Stimulated activated naive CD4-positive, alpha-beta T cell (primary cell): ENCODE results near the gene IL1RAPL2.
"Not testable (repeated sequence)": the region's sequence is repeated elsewhere in the genome, so short reads cannot be mapped to it uniquely, and the experiment has no call there.

Experiments
- DNase-seq, 6 experiments: peaks; one replicate each; lab custom pipeline; 2025; lab: John Stamatoyannopoulos, UW

Gene IL1RAPL2

DNA sequence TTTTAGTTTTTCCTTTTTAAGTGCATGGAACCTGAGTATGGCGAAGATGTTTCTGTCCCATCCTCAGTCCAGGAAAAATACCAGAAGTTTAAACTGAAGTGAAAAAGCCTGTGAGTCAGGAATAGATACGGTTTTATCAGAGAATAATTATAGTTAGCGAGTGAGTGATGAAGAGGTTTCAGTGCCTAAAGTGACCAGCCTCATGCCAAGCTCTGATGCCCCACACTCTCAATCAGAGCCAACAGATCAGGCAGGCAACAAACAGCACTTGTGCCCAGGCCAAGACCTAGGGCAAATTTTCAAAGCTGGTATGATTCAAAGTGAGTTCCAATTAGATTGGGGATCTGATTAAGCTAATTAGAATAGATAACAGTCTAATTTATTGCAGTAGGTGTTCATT, 1043.5 kb downstream of the IL1RAPL2 start:
- DNase-seq, result no peak

DNA sequence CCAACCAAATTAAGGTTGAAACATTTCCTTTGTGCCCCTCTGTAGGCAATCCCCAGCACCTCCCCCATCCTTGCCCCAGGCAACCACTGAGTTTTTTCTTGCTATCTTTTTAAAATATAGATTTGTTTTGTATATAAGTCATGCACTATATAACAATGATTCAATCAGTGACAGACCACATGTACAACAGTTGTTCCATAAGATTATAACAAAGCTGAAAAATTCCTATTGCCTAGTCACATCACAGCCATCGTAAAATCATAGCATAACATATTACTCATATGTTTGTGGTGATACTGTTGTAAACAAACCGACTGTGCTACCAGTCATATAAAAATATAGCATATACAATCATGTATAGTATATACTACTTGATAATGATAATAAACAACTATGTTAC, 1044.4 kb downstream of the IL1RAPL2 start:
- DNase-seq, result no peak

DNA sequence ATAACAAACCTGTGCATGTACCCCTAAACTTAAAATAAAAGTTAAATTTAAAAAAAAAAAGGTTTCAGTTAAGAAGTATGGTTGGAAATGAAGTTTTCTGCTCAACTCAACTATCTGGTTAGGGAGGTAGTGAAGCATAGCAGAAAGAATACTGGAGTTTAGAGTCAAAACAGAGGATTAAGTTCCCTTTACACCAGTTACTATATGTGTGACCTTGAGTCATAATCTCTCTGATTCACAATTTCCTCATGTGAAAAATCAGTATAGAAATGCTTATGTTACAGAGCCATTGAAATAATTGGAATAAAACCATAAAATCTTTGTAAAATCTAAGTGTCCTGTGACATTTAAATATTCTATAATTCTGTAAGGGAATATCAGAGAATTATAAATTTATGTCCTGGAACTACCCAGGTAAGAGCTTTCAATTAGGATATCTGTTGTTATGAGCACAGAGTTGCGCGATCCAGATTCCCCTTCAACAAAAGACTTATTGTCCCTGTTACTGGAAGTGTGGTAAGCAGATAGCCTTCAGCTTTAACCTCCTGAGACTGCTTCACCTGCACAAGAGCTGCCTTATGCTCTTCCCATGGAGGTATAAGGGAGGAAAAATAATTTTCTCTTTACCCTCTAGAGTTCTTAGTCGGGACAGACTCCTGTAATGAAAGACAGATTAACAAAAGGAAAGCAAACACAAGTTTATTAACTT, 1052.5 kb downstream of the IL1RAPL2 start:
- DNase-seq, result no peak

DNA sequence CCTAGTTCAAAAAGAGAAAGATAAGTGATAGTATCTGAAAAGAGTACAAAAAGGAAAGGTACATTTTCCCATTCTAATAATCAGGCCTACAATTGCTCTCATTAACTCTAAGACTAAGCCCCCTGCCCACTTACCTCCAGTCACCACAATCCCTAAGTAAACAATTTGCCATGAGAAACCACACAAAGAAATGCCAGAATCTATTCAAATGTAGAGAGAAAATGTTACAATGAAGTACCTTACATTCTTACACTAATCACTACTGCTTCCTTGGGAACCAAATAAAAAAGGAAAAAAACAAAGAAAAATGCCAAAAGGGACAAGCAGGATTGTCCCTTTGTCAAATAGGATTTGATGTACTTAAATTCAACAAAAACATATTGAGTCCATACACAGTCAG, 1068.2 kb downstream of the IL1RAPL2 start:
- DNase-seq, result no peak

DNA sequence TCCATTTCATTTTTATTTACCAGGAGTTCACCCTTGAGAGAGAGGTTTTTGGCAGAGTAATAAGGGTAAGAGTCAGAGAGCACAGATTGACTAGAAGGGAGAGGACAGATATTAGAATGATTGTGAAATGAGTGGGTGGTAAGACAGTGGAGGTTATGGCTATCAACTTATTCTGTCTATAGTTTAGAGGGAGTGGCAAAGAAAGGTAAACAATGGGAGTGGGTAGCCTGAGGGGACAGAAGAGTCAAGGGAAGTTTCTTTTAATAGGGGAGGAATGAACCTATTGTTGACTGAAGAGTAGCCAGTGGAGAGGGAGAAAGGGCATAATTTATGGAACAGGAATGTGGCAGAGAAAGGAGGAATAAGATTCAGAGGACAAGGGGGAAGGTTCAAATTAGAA, 1069.8 kb downstream of the IL1RAPL2 start:
- no peak for DNase-seq

DNA sequence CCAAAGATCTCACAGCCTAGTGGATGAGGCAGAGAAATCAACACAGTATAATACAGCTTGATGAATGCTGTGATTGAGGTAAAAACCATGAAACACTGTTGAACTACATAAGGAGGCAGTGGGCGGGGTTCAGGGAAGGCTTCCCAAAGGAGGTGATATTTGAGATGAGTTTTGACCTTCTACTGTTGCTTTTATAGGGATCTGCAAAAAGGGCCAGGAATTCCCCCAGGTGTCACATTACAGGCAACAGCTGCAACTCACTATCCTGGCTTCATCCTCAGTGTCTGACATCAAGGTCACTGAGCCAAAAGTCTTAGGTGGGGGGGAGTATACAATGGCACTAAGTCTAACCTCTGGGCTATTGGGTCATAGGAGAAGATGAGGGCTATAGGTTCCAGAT, 1070.7 kb downstream of the IL1RAPL2 start:
- no peak for DNase-seq

DNA sequence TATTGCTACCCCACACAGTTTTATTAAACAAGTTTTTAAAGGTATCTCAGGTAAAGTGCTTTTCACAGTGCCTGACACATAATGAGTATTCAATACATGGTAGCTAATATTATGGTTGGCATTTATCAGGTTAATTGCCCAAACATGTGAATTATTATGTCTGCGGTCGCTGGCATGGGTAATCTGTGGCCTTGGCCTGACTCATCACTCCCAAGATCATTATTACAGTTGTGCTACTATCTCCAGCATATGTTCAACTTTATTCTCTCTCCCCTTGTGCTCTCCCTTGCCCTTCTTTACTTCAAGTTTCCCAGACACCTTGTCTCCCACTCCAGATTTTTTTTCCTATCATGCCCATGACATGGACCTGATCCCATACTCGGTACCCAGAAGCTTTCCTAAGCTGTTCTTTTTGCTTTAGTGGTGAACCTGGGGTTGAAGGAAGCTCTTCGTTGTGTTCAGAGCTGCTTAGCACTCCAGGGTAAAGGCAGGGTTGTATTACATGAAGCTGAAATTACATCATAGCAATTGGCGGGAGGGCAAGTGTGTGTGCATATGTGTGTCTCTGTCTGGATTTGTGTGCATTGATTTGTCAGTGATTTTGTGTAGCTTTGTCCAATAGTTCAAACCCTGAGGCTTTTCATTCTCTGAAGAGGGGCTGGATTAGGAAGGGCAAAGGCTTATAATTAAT, 1079.8 kb downstream of the IL1RAPL2 start:
- no peak for DNase-seq

DNA sequence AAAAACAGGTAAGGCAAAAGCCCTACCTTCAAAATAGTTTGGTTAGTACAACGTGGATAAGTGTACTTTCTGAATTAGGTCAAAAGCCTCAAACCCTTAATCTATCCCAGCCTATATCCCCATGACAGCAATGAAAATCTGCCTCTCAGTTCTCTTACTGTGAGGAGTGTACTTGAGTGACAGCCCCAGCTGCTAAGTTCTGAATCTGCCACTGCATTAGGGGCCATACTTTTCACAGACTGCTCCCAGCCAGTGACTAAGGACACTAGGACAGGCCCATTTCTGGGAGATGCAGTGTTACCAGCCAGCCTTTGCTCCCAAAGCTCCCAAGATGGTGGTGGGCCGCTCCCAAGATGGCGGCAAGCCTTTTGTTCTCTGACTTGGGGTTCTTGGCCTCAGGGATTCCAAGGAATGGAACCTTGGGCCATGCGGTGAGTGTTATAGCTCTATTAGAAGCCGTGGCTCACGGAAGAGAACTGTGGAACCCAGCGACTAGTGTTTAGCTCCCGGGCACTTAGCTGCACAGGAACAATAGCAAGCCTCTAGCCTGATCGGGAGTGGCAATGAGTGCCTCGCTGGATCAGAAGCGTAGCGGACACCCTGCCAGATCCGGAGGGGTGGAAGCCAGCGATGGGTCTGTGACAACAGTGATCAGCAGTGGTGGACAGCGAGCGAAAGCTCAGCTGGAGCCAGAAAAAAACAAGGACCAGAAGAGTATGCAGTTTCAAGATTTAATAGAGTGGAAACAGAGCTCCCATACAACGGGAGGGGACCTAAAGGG, 1080.8 kb downstream of the IL1RAPL2 start:
- DNase-seq, result no peak

DNA sequence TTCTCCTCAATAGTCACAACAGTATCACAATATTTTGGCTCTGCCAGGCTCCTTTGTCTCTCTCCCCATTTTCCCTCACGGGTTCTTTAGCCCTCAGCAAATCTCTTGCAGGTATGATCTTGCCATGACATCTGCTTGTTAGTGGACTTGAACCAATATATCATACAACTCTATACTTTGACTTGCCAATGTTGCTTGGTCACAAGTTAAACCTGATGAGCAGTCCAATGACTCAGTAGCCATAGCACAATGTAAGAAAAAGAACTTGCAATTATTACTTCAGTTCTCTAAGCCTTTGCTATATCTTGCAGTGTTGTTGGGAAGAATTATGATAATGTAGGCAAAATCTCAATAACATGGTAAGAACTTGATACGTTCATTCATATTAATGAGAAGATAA, 1081.8 kb downstream of the IL1RAPL2 start:
- no peak for DNase-seq

DNA sequence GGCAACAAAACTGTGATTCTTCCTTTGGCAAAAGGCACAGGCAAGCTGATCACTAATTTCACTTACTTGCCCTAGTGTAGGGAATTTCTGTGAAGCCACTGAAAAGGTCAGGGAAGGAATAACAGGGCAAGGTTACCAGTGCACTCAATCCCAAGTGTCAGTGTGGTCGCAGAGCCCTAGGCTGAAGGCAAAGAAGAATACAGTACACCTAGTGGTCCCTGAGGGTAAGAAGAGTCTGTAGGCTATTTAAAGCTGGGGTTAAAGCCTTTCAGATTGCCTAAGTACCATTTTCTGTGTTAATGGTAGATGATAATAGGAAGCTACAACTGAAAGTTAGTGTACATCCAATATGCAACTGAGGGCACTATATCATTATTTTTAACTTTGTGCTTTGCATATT, 1082.7 kb downstream of the IL1RAPL2 start:
- DNase-seq, result no peak

DNA sequence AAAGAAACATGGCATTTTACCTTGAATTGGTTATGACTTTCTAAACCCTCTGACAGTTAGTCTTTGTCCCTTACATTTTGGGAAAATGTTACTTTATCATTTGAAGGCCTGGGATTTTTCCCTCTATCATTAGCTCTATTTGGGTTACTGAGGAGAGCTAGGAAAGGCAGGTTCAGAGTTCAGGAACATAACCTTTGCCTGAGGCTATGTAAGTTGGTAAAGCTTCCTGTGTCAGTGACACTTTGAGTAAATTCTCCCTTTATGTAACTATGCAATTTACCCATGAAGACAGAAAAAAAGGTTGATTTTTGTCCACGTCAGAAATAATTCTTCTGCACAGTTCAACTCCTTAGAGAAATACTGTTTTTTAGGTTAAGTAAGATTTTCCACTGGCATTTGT, 1084.6 kb downstream of the IL1RAPL2 start:
- no peak for DNase-seq

DNA sequence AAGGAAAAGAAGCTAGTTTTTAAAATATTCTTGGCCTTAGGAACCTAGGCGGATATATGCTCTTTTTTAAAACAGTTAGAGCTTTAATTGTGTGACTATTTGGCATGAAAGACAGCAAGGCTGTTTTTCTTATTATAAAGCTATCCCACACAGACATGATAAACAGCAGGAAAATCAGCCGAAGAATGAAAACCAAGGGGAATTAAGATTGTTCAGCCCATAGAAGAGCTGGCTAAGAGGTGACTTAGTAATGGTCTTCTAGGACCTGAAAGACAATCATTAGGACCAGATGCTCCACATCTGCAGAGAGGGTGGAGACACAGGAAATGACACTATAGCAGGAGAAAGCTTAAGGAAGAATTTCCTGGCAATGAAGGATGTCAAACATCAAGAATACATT, 1085.0 kb downstream of the IL1RAPL2 start:
- DNase-seq, result no peak

DNA sequence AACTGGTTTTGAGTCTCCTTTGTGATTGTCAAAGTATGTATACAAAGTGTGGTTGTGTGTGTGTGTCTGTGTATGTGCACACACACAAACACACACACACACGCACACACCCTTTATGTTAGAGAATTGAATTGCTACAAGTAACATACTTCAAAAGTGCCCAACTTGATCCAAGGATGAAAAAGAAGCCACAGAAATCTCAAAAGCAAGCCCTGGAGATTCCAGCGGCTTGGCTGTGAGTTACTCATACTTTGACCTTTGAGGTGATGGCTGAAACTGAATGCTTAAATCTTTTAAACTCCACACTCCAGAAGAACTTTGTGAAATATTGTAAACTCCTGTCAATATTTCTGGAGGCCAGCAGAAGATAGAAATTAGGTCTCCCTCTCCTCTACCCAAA, 1087.9 kb downstream of the IL1RAPL2 start:
- DNase-seq, result no peak

DNA sequence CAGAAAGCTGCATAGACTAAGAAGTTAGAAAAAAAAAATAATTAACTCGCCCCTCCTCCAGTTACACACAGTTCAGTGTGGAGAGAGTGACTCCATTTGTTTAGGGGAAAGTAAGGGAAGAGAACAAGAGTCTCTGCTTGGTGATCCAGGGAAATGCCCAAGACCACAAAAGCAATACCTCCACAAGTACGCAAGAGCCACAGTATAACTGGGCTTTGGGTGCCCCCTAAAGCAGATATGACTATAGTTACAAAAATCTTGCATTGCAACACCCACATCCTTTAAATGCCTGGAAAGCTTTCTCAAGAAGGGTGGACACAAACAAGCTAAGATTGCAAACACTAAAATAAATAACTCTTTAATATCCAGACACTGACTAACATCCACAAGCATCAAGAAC, 1092.1 kb downstream of the IL1RAPL2 start:
- no peak for DNase-seq

DNA sequence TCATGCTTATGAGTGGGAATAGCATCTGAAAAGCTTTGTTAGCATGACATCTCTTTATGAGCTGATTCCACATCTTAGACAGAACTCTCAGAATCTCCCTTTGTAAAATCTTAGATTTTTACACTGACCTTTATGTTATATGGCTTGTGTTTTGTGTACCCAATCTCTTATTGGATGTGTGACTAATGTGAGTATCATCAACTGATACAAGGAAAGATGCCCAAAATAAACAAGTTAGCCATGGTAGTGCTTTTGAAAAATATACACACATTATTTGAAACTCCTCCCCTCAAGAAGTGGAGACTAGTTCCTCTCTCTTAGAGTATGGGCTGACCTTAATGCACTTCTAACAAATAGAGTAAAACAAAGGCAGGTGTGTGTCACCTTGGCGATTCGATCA, 1096.2 kb downstream of the IL1RAPL2 start:
- no peak for DNase-seq

DNA sequence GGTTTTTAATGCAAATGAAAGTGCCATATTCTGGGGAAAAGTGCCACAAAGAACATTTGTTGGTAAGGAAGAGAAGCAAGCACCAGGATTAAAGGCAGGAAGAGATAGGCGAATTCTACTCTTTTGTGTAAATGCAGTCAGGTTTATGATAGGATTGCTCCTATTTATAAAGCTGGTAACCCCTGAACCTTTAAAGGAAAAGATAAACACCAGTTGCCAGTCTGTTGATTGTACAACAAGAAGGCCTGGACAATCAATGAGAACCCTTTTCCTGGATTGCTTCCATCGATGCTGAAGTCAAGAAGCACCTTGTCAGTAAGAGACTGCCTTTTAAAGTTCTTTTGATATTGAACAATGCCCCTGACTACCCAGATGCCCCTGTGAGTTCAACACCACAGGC, 1098.2 kb downstream of the IL1RAPL2 start:
- DNase-seq, result no peak

DNA sequence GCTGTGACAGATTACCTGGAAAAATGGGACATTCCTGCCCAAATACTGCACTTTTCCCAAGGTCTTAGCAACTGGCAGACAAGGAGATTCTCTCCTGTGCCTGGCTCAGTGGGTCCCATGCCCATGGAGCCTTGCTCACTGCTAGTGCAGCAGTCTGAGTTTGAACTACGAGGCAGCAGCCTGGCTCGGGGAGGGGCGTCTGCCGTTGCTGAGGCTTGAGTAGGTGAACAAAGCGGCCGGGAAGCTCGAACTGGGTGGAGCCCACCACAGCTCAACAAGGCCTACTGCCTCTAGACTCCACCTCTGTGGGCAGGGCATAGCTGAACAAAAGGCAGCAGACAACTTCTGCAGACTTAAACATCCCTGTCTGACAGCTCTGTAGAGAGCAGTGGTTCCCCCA, 1118.3 kb downstream of the IL1RAPL2 start:
- DNase-seq, result not testable (repeated sequence)

DNA sequence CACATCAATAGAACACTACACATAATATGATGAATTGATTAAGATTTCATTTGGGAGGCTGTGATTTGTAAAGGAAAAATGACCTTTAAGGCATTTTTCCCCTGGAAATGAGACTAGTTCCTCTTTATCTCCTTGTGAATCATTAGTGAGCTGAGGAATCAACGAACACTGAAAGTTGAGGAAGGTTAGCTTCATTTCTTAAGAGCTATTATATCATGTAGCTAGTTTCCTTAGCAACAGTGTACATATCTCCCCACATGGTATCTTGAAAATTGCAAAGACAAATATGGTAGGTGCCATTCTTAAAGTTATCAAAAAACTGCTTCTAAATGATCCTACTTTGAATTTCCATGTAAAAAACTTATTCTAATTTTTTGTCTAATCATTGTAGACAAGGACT, 1128.8 kb downstream of the IL1RAPL2 start:
- DNase-seq, result no peak

DNA sequence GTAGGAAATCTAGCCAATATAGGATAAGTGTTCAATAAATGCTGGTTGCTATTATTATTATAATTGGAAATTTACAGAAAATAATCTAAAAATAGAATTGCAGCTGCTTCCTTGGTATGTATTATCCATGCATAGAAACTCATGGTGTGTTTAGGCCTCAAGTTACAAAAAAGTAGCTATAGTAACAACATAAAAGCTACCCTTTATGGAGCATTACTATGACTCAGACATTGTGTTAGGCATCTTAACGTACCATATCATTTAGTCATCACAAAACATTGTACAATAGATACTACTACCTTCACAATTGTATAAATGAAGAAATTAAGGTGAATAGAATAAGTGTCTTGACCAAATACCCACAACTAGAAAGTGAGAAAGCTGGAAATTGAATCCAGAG, 1129.5 kb downstream of the IL1RAPL2 start:
- DNase-seq, result no peak

DNA sequence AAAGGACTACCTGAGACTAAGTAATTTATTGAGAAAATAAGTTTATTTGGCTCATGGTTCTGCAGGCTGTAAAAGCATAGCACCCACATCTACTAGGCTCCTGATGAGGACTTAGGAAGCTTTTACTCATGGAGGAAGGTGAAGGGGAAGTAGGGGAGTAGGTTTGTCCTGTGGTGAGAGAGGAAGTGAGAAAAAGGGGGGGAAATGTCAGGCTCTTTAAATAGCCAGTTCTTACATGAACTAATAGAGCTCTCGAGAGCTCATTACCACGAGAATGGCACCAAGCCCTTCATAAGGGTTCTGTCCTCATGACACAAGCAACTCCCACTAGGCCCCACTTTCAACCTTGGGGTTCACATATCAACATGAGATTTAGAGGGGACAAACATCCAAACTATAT, 1130.9 kb downstream of the IL1RAPL2 start:
- no peak for DNase-seq

DNA sequence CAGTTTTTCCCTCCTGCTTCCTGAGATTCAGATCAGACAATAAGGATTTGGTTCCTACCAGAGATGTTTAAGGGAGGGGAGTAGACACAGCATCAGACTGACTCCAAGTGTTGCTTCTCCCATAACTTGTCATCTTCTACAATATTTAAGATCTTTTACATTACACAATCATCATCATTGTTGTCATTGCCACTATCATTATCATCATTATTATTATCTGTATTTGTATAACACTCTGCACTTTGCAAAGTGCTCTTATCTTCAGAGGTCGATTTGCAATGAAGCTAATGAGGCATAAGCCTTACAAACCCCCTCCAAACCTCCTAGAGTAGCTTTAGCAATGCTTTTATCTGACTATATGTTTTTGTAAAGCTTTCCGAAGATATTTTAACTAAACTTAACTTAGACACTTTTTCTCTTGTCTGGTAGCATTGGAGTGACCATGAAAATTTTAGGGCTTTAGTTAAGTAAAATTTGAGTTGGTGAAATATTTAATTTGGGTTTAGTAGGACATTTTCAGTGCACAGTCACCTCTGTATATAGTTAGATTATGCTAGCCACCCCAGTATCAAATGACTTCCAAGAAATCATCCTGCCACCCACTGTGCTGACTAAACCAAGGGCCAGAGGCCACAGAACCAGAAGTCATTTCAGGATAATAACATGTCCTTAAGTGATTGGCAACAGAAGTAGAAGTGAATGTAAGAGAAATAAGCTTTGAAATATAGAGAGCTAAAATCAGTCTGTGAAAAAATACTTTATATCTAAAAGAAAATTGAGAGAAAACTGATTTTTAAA, 1132.2 kb downstream of the IL1RAPL2 start:
- DNase-seq, result no peak

DNA sequence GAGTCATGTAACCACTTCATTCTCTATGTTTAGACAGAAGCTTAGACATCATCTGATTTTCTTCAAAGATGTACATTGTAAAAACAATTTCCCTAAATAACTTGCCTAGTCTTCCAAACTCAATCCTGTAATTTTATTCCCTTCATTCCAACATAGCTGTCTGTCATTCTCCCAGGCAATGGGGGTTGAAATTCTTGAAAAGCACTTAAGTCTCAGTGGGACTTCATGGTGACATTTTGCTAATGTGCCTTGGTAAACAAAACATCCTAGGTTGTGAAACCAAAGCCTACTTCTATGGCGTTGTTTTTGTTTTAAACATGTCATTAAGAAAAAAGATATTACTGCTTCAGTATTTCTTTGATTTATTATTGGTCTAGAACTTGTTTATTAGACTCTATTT, 1134.3 kb downstream of the IL1RAPL2 start:
- DNase-seq, result no peak
